ENCODE data around the gene TEX2.
A peak's percentile ranks its signal among the peaks of the same experiment; 100 is the strongest.

TEX2 gene

DNA sequence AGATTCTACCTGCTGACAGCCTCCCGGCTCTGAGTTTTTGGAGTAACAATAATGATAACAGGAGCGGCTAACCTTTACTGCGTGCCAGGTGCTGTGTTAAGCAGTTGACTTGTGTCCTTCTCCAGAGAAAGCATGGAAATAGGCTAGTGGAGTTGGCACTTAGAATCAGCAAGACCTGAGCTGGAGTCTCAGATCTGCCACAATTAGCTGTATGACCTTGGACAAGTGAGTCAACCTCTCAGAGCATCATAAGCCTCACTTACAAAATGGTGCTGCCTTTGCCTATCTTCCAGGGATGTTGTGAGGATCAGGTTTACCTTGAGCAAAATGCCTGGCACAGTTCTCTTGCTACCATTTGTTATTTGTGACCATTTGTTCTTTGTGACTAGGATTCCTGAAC, 32.1 kb upstream of the TEX2 start:
- DNase-seq: no peak
- H3K4me2 ChIP-seq (ENCODE audit: low read length, poor library complexity, severe bottlenecking): no peak overlapping the region
- H3K9me3 ChIP-seq (ENCODE audit: control insufficient read depth, low read length): peaks cover 9% of the 10 kb centered on the region
- H3K4me3 ChIP-seq (ENCODE audit: insufficient read depth in 1 of 2, low read depth in 1 of 2, low read length in 2 of 2): no peak overlapping the region
- no peak overlapping the region for H2BK5ac ChIP-seq (ENCODE audit: low read depth, low read length, poor library complexity, severe bottlenecking)
- no peak overlapping the region for H3K23ac ChIP-seq (ENCODE audit: low read length in 2 of 2)
- no peak overlapping the region for H4K8ac ChIP-seq (ENCODE audit: low read length)
- WGBS: 98% methylated on average over 3 of the region's 3 CpGs
- no peak overlapping the region for H2BK12ac ChIP-seq (ENCODE audit: low read length in 2 of 2)
- peaks cover 0 to 4% of the 10 kb centered on the region in 2 experiments for H3K27me3 ChIP-seq (ENCODE audit: control insufficient read depth in 1 of 2, insufficient read depth in 1 of 2, low read length in 2 of 2)
- H3K36me3 ChIP-seq (ENCODE audit: control insufficient read depth in 1 of 2, insufficient read depth in 2 of 2, low read depth in 1 of 2, low read length in 2 of 2): no peaks in the 10 kb centered on the region
- H3K14ac ChIP-seq (ENCODE audit: low read length in 2 of 2): no peak overlapping the region
- no peak overlapping the region for H3K9ac ChIP-seq (ENCODE audit: low read length)
- H3K4ac ChIP-seq (ENCODE audit: low read depth in 1 of 2, low read length in 2 of 2): no peak overlapping the region
- H2AK5ac ChIP-seq (ENCODE audit: low read length, severe bottlenecking): no peak overlapping the region
- no peak overlapping the region for H2BK15ac ChIP-seq (ENCODE audit: low read depth, poor library complexity, severe bottlenecking)
- no peaks in the 10 kb centered on the region for H3K79me1 ChIP-seq (replicated peaks; ENCODE audit: low read length, poor library complexity, severe bottlenecking)
- H2AFZ ChIP-seq (ENCODE audit: low read depth, low read length): no peak overlapping the region
- no peak overlapping the region for H4K91ac ChIP-seq (ENCODE audit: low read length)
- no peak overlapping the region for H3K27ac ChIP-seq (ENCODE audit: low read length, poor library complexity, severe bottlenecking)
- no peak overlapping the region for H3K18ac ChIP-seq (ENCODE audit: low read depth in 1 of 2, low read length in 2 of 2)
- H2BK120ac ChIP-seq (ENCODE audit: low read depth, low read length): no peak overlapping the region
- H3K4me1 ChIP-seq (ENCODE audit: control insufficient read depth, insufficient read depth, low read depth, low read length): no peaks in the 10 kb centered on the region

DNA sequence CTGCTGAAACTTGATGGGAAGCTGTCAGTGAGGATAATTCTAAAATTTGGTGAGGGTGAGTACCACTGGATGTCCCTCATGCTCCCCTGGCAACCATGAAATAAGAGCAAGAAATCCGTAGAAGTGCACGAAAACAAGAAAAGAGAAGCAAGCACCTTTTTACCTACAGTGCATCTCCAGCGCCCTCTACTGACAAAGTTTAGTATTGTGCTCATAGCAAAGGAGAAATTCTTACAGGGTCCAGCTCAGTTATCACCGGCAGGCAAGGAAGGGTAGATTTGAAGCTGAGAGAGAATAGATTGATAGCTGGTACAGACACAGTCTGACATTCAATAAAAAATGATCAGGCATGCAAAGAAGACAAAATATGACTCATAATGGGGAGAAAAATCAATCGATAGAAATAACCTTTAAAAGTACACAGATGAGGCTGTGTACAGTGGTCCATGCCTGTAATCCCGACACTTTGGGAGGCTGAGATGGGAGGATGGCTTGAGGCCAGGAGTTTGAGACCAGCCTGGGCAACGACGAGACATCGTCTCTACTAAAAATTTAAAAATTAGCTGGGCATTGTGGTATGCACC, 28.3 kb upstream of the TEX2 start:
- H4K8ac ChIP-seq (ENCODE audit: low read length): no peak overlapping the region
- H3K4me1 ChIP-seq (ENCODE audit: control insufficient read depth, insufficient read depth, low read depth, low read length): no peaks in the 10 kb centered on the region
- no peak overlapping the region for H3K14ac ChIP-seq (ENCODE audit: low read length in 2 of 2)
- WGBS: 71% methylated on average over 9 of the region's 9 CpGs
- H3K4me3 ChIP-seq (ENCODE audit: insufficient read depth in 1 of 2, low read depth in 1 of 2, low read length in 2 of 2): no peak overlapping the region
- no peak overlapping the region for H4K91ac ChIP-seq (ENCODE audit: low read length)
- no peak overlapping the region for H2BK5ac ChIP-seq (ENCODE audit: low read depth, low read length, poor library complexity, severe bottlenecking)
- no peak overlapping the region for H3K4ac ChIP-seq (ENCODE audit: low read depth in 1 of 2, low read length in 2 of 2)
- H2BK15ac ChIP-seq (ENCODE audit: low read depth, poor library complexity, severe bottlenecking): no peak overlapping the region
- no peak overlapping the region for H2AFZ ChIP-seq (ENCODE audit: low read depth, low read length)
- DNase-seq: no peak
- no peak overlapping the region for H3K18ac ChIP-seq (ENCODE audit: low read depth in 1 of 2, low read length in 2 of 2)
- no peak overlapping the region for H3K9ac ChIP-seq (ENCODE audit: low read length)
- H3K36me3 ChIP-seq (ENCODE audit: control insufficient read depth in 1 of 2, insufficient read depth in 2 of 2, low read depth in 1 of 2, low read length in 2 of 2): no peaks in the 10 kb centered on the region
- H3K27ac ChIP-seq (ENCODE audit: low read length, poor library complexity, severe bottlenecking): no peak overlapping the region
- H2BK120ac ChIP-seq (ENCODE audit: low read depth, low read length): no peak overlapping the region
- peaks cover 9% of the 10 kb centered on the region for H3K9me3 ChIP-seq (ENCODE audit: control insufficient read depth, low read length)
- H2BK12ac ChIP-seq (ENCODE audit: low read length in 2 of 2): no peak overlapping the region
- no peaks in the 10 kb centered on the region for H3K79me1 ChIP-seq (replicated peaks; ENCODE audit: low read length, poor library complexity, severe bottlenecking)
- no peak overlapping the region for H3K23ac ChIP-seq (ENCODE audit: low read length in 2 of 2)
- peaks cover 0 to 3% of the 10 kb centered on the region in 2 experiments for H3K27me3 ChIP-seq (ENCODE audit: control insufficient read depth in 1 of 2, insufficient read depth in 1 of 2, low read length in 2 of 2)
- H2AK5ac ChIP-seq (ENCODE audit: low read length, severe bottlenecking): no peak overlapping the region
- H3K4me2 ChIP-seq (ENCODE audit: low read length, poor library complexity, severe bottlenecking): no peak overlapping the region

DNA sequence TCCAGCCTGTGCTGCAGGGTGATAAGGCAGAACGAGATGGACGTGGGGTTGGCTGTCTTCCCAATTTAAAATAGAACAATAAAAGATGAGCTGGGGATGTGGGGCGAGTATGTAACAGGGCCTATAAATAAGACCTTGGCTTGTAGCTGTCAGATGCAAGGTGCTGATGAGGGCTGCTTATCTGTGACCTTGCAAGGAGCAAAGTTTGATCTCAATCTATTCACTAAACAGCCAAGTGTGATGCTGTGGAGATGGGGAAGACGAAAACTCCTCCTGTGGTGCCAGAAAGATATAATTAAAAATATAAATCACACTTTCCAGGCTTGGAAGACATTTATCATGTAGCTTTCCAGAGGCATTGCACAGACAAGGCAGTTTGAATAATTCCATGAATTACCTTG, 26.7 kb upstream of the TEX2 start:
- Histone ChIP-seq H3K23ac (ENCODE audit: low read length in 2 of 2) (no peak overlapping the region), H3K27me3 (ENCODE audit: control insufficient read depth in 1 of 2, insufficient read depth in 1 of 2, low read length in 2 of 2) (peaks cover 0 to 1% of the 10 kb centered on the region in 2 experiments), H3K4me2 (ENCODE audit: low read length, poor library complexity, severe bottlenecking) (no peak overlapping the region), H3K4me3 (ENCODE audit: insufficient read depth in 1 of 2, low read depth in 1 of 2, low read length in 2 of 2) (no peak overlapping the region), H2BK15ac (ENCODE audit: low read depth, poor library complexity, severe bottlenecking) (no peak overlapping the region), H2BK5ac (ENCODE audit: low read depth, low read length, poor library complexity, severe bottlenecking) (no peak overlapping the region), H3K4me1 (ENCODE audit: control insufficient read depth, insufficient read depth, low read depth, low read length) (no peaks in the 10 kb centered on the region), H3K14ac (ENCODE audit: low read length in 2 of 2) (no peak overlapping the region), H3K18ac (ENCODE audit: low read depth in 1 of 2, low read length in 2 of 2) (no peak overlapping the region), H3K4ac (ENCODE audit: low read depth in 1 of 2, low read length in 2 of 2) (no peak overlapping the region), H3K27ac (ENCODE audit: low read length, poor library complexity, severe bottlenecking) (no peak overlapping the region), H3K9me3 (ENCODE audit: control insufficient read depth, low read length) (peaks cover 9% of the 10 kb centered on the region), H4K91ac (ENCODE audit: low read length) (no peak overlapping the region), H2AK5ac (ENCODE audit: low read length, severe bottlenecking) (no peak overlapping the region), H2BK12ac (ENCODE audit: low read length in 2 of 2) (no peak overlapping the region), H2AFZ (ENCODE audit: low read depth, low read length) (no peak overlapping the region), H3K36me3 (ENCODE audit: control insufficient read depth in 1 of 2, insufficient read depth in 2 of 2, low read depth in 1 of 2, low read length in 2 of 2) (no peaks in the 10 kb centered on the region), H3K79me1 (replicated peaks; ENCODE audit: low read length, poor library complexity, severe bottlenecking) (no peaks in the 10 kb centered on the region), H2BK120ac (ENCODE audit: low read depth, low read length) (no peak overlapping the region), H3K9ac (ENCODE audit: low read length) (no peak overlapping the region), H4K8ac (ENCODE audit: low read length) (no peak overlapping the region)
- DNase-seq: no peak
- WGBS: 72% methylated on average over 3 of the region's 4 CpGs

DNA sequence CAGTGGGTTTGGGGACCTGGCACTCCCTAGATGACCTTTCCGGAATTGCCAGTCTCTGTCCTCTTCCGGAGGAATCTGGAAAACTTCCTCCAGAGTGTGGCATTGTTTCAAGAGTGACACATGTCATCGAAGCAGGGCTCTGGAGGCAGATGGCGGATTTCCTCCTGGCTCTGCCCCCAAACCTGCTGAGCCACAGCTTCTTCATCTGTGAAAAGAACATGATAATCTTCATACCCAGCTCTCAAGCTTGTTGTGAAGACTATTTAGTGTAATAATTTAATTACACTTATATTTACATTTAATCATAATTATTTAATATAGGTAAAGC, 19.7 kb upstream of the TEX2 start:
- H4K8ac ChIP-seq (ENCODE audit: low read length): no peak overlapping the region

More for the DNA sequence above, 19.7 kb upstream of the TEX2 start:
- Histone ChIP-seq H3K23ac (ENCODE audit: low read length in 2 of 2) (no peak overlapping the region), H3K27ac (ENCODE audit: low read length, poor library complexity, severe bottlenecking) (no peak overlapping the region), H2AK5ac (ENCODE audit: low read length, severe bottlenecking) (no peak overlapping the region), H2BK120ac (ENCODE audit: low read depth, low read length) (no peak overlapping the region), H3K4me1 (ENCODE audit: control insufficient read depth, insufficient read depth, low read depth, low read length) (no peaks in the 10 kb centered on the region), H3K9ac (ENCODE audit: low read length) (peak overlapping the region; percentile 6), H3K4me2 (ENCODE audit: low read length, poor library complexity, severe bottlenecking) (no peak overlapping the region), H3K36me3 (ENCODE audit: control insufficient read depth in 1 of 2, insufficient read depth in 2 of 2, low read depth in 1 of 2, low read length in 2 of 2) (no peaks in the 10 kb centered on the region), H3K4me3 (ENCODE audit: insufficient read depth in 1 of 2, low read depth in 1 of 2, low read length in 2 of 2) (no peak overlapping the region), H4K91ac (ENCODE audit: low read length) (no peak overlapping the region), H3K27me3 (ENCODE audit: control insufficient read depth in 1 of 2, insufficient read depth in 1 of 2, low read length in 2 of 2) (no peaks in the 10 kb centered on the region), H2BK5ac (ENCODE audit: low read depth, low read length, poor library complexity, severe bottlenecking) (no peak overlapping the region), H2BK15ac (ENCODE audit: low read depth, poor library complexity, severe bottlenecking) (peak overlapping the region; percentile 37), H3K18ac (ENCODE audit: low read depth in 1 of 2, low read length in 2 of 2) (no peak overlapping the region), H3K14ac (ENCODE audit: low read length in 2 of 2) (no peak overlapping the region), H2BK12ac (ENCODE audit: low read length in 2 of 2) (no peak overlapping the region), H3K4ac (ENCODE audit: low read depth in 1 of 2, low read length in 2 of 2) (no peak overlapping the region), H3K9me3 (ENCODE audit: control insufficient read depth, low read length) (no peaks in the 10 kb centered on the region), H2AFZ (ENCODE audit: low read depth, low read length) (no peak overlapping the region), H3K79me1 (replicated peaks; ENCODE audit: low read length, poor library complexity, severe bottlenecking) (no peaks in the 10 kb centered on the region)
- DNase-seq: no peak
- WGBS: 87% methylated on average over 3 of the region's 4 CpGs
